HG02623 (cell line): ENCODE data around the gene SERPINB8.
A peak's percentile ranks its signal among the peaks of the same experiment; 100 is the strongest.

Experiments used
- ATAC-seq: cut with Tn5 transposase; IDR thresholded peaks from one replicate; pipeline ENCODE4 v1.9.1; 2021; ENCODE audit warnings: moderate library complexity; ENCODE audit not compliant: unreplicated experiment

Gene SERPINB8

GRCh38 chr18:64011513-64011912 lies 41.6 kb downstream of the SERPINB8 start:
- no peak for ATAC-seq

- ATAC-seq, result no peak
Measured at GRCh38 chr18:64017870-64018269, 48.0 kb downstream of the SERPINB8 start.

GRCh38 chr18:64019922-64020756 lies 50.3 kb downstream of the SERPINB8 start:
- ATAC-seq, result no peak

- no peak for ATAC-seq
Measured at GRCh38 chr18:64026350-64026749, 56.5 kb downstream of the SERPINB8 start.

- peak; percentile 67 for ATAC-seq
Measured at GRCh38 chr18:64027931-64028695, 58.2 kb downstream of the SERPINB8 start.

GRCh38 chr18:64029096-64029495 lies 59.2 kb downstream of the SERPINB8 start:
- no peak for ATAC-seq

GRCh38 chr18:64031411-64031810 lies 61.5 kb downstream of the SERPINB8 start:
- no peak for ATAC-seq

GRCh38 chr18:64032312-64032711 lies 62.4 kb downstream of the SERPINB8 start:
- no peak for ATAC-seq

GRCh38 chr18:64037812-64038414 lies 68.0 kb downstream of the SERPINB8 start:
- peak; percentile 86 for ATAC-seq
